HG02763 (cell line): ENCODE data around the gene GSDME.
A peak's percentile ranks its signal among the peaks of the same experiment; 100 is the strongest.

Source experiments
- ATAC-seq: cut with Tn5 transposase; IDR thresholded peaks from one replicate; pipeline ENCODE4 v1.9.1; 2021; ENCODE audit warnings: mild to moderate bottlenecking, moderate library complexity; ENCODE audit not compliant: unreplicated experiment

The GSDME gene

DNA sequence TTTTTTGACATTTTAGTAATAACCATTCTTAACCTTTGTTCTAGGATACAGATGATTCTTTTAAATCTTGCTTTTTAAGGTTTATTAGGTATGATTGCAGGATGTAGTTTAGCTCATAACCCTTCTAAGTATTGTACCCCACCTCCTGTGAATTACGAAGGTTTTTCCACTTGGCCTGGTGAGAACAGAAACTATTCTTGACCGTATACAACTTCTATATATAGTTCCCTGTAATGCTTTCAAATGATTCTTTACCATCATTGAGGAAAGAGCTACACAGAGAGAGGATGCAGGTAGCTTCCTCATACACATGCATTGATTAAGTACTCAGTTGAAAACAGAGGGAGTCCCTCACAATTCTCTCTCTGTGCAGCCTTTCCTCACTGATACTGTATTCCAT is 97.8 kb downstream of the GSDME start:
- ATAC-seq = peak; percentile 74

- ATAC-seq = no peak
Measured at GRCh38 chr7:24657980-24658379, 99.3 kb downstream of the GSDME start.

GRCh38 chr7:24656608-24657007 is 100.7 kb downstream of the GSDME start:
- ATAC-seq = no peak

- no peak for ATAC-seq
Measured at GRCh38 chr7:24654305-24654704, 103.0 kb downstream of the GSDME start.

DNA sequence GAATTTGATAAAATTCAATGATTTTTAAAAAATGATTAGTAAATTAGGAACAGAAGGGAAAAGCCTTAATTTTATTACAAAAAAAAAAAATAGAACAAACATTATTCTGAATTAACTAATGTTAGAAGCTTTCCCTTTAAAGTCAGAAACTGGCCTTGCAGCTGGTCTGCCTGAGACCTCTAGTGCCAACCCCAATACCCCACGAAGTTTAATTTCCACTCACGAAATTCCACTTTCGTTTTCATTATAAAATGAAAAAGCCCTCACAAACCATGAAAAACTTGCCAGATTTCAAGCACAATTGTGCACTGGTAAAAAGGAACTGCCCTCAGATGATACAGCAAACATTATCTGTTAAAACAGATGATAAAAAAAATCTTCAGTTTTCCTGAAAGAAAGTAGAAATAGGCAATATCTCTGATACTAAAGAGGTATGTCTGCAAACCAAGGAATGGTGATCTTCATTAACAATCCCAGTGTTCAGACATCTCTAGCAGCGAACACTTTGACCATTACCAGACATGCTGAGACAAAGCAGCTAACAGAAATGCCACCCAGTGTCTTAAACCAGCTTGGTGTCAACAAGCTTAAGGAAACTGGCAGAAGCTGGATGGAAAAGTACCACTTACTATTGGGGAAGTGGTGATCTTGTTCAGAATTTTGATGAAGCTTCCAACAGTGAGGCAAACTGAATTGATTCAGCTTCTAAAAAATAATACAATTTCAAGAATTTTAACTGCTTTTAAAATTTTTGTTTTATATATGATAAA is 103.8 kb downstream of the GSDME start:
- ATAC-seq = no peak

- no peak for ATAC-seq
Measured at GRCh38 chr7:24652251-24652939, 104.9 kb downstream of the GSDME start.
